K562 (cell line): ENCODE data around the gene SMARCC1. TPM values are rescaled to one million over a fixed set of nuclear protein-coding genes. Genes with fewer than 3 reads are reported as not detected.
A peak's percentile ranks its signal among the peaks of the same experiment; 100 is the strongest.

Experiments
- AFF4 ChIP-seq: sonication (generic); formaldehyde crosslinking; IDR thresholded peaks from 2 replicates; pipeline ENCODE4 v1.8.0; 2023; ENCODE audit warnings: mild to moderate bottlenecking, missing genetic modification reagents
- CBFA2T2 ChIP-seq: fragments of 450-650 bp; conservative IDR thresholded peaks from 2 replicates; pipeline ENCODE4 v1.6.1; 2017; ENCODE audit warnings: mild to moderate bottlenecking
- CCNT2 ChIP-seq: IDR thresholded peaks from 2 replicates; pipeline ENCODE4 v1.6.1; 2011; ENCODE audit warnings: borderline replicate concordance, low read depth, mild to moderate bottlenecking, moderate library complexity, mixed read lengths, low read length; ENCODE audit not compliant: insufficient read length; ENCODE audit errors: extremely low read depth
- CEBPB ChIP-seq: fragments of 450-650 bp; IDR thresholded peaks from 2 replicates; pipeline ENCODE4 v1.6.1; 2016; ENCODE audit warnings: missing genetic modification characterization, missing compliant biosample characterization
- CTBP1 ChIP-seq: fragments of 450-650 bp; IDR thresholded peaks from 2 replicates; pipeline ENCODE4 v1.6.1; 2016; ENCODE audit warnings: borderline replicate concordance
- EGR1 ChIP-seq: fragments of 450-650 bp; conservative IDR thresholded peaks from 2 replicates; pipeline ENCODE4 v1.6.1; 2017; ENCODE audit warnings: mild to moderate bottlenecking
- ETV5 ChIP-seq: sonication (generic); formaldehyde crosslinking; IDR thresholded peaks from 2 replicates; pipeline ENCODE4 v1.4.0; 2020; ENCODE audit warnings: low read depth, mild to moderate bottlenecking, missing genetic modification reagents
- FOXK2 ChIP-seq, 2 experiments: fragments of 450-650 bp; IDR thresholded peaks in 1 of 2; conservative IDR thresholded peaks in 1 of 2; 2 replicates each; pipeline ENCODE4 v1.6.1; 2016; ENCODE audit warnings: low read depth in 2 of 2, mild to moderate bottlenecking in 1 of 2
- HNRNPL ChIP-seq: fragments of 200-400 bp; formaldehyde crosslinking; IDR thresholded peaks from 2 replicates; pipeline ENCODE4 v1.6.1; 2017; ENCODE audit warnings: low read depth, mild to moderate bottlenecking, low read length
- KDM1A ChIP-seq, 2 experiments: fragments of 450-650 bp; IDR thresholded peaks; 2 replicates each; pipeline ENCODE4 v1.6.1; 2016; ENCODE audit warnings: mild to moderate bottlenecking in 2 of 2
- LEF1 ChIP-seq: fragments of 450-650 bp; IDR thresholded peaks from 2 replicates; pipeline ENCODE4 v1.6.1; 2016; ENCODE audit warnings: mild to moderate bottlenecking
- OTX1 ChIP-seq: fragments of 450-650 bp; formaldehyde crosslinking; IDR thresholded peaks from 2 replicates; pipeline ENCODE4 v1.4.0; 2022; ENCODE audit warnings: mild to moderate bottlenecking
- PKNOX1 ChIP-seq: fragments of 450-650 bp; IDR thresholded peaks from 2 replicates; pipeline ENCODE4 v1.6.1; 2016
- SIRT6 ChIP-seq: IDR thresholded peaks from one replicate; pipeline ENCODE4 v1.6.1; 2012; ENCODE audit warnings: low read depth, mild to moderate bottlenecking, control low read depth, inconsistent platforms, low read length, moderate library complexity
- SMARCA4 ChIP-seq: fragments of 450-650 bp; IDR thresholded peaks from 2 replicates; pipeline ENCODE4 v1.6.1; 2016
- SOX6 ChIP-seq: fragments of 450-650 bp; IDR thresholded peaks from 2 replicates; pipeline ENCODE4 v1.6.1; 2014; ENCODE audit warnings: mild to moderate bottlenecking
- TAF15 ChIP-seq: fragments of 200-400 bp; formaldehyde crosslinking; IDR thresholded peaks from 2 replicates; pipeline ENCODE4 v1.6.1; 2017; ENCODE audit warnings: mild to moderate bottlenecking, low read depth, low read length, moderate library complexity
- TAL1 ChIP-seq: fragments of 450-650 bp; IDR thresholded peaks from 2 replicates; pipeline ENCODE4 v1.6.1; 2016; ENCODE audit warnings: mild to moderate bottlenecking
- TEAD2 ChIP-seq: fragments of 450-650 bp; IDR thresholded peaks from 2 replicates; pipeline ENCODE4 v1.6.1; 2016; ENCODE audit warnings: missing genetic modification characterization, control low read depth, missing compliant biosample characterization
- TEAD4 ChIP-seq, 2 experiments: sonication (generic) in 1 of 2; formaldehyde crosslinking in 1 of 2; IDR thresholded peaks; 2 replicates each; pipeline versions ENCODE4 v1.6.1 to v1.8.0; 2012 to 2022; ENCODE audit warnings: borderline replicate concordance in 1 of 2, inconsistent platforms in 1 of 2, low read length in 1 of 2, mild to moderate bottlenecking in 1 of 2, missing genetic modification reagents in 1 of 2
- ZC3H11A ChIP-seq: IDR thresholded peaks from 2 replicates; pipeline ENCODE4 v1.6.1; 2012; ENCODE audit warnings: low read depth, low read length, improper control_type of control experiment
- ZC3H8 ChIP-seq: fragments of 450-650 bp; IDR thresholded peaks from 2 replicates; pipeline ENCODE4 v1.6.1; 2017
- ZEB2 ChIP-seq: fragments of 450-650 bp; IDR thresholded peaks from 2 replicates; pipeline ENCODE4 v1.6.1; 2016
- ZNF224 ChIP-seq: sonication (generic); formaldehyde crosslinking; IDR thresholded peaks from 2 replicates; pipeline ENCODE4 v1.8.0; 2022; ENCODE audit warnings: mild to moderate bottlenecking, missing genetic modification reagents
- polyA plus RNA-seq, 8 experiments: library from polyadenylated mRNA; depleted of rRNA in 4 of 8; stranded (reverse) in 5 of 8; unstranded in 3 of 8; fragments of >200 nt; fragmentation: Nextera tagmentation in 2 of 8; fragmentation: Illumina TruSeq in 1 of 8; extraction: Ambion mirVana in 2 of 8; extraction: Trizol in 1 of 8; gene quantifications; 2 replicates each; pipeline versions ENCODE4 v1.2.1 to v1.2.3, GENCODE V29; 2011 to 2014; ENCODE audit warnings: inconsistent platforms in 1 of 8, missing spikeins in 1 of 8
- total RNA-seq, 7 experiments: library from RNA; depleted of rRNA in 6 of 7; stranded (reverse); fragments of >200 nt in 6 of 7; fragmentation: Illumina TruSeq in 2 of 7; extraction: Trizol in 2 of 7; gene quantifications; 2 replicates each; pipeline versions ENCODE4 v1.2.1 to v1.2.3, GENCODE V29; 2011 to 2021; ENCODE audit warnings: low replicate concordance in 1 of 7
- TF ChIP-seq, protein P1 (sequence below): fragments of 150-350 bp; conservative IDR thresholded peaks from 2 replicates; pipeline ENCODE4 v1.6.1; 2014; ENCODE audit warnings: low read length

Gene SMARCC1
- total and polyA plus RNA-seq, 9 of the 15 experiments (the other 6 are each of a cell fraction or from before 2014, with no cell fraction given): 20.7 to 199 (median 66.0) TPM

GRCh38 chr3:47568901-47569300 is 212.8 kb downstream of the SMARCC1 start (continued):
- no peak for TF ChIP-seq AFF4 (CRISPR knock-in tag)
- peak; percentile 43; the same call in 1 of the 2 replicates for TF ChIP-seq SOX6
- TF ChIP-seq SMARCA4: peak; percentile 44; the same call in 1 of the 2 replicates
- no peak for TF ChIP-seq ZC3H8
- peak; percentile 65 for TF ChIP-seq CBFA2T2
- TF ChIP-seq, protein P1, sequence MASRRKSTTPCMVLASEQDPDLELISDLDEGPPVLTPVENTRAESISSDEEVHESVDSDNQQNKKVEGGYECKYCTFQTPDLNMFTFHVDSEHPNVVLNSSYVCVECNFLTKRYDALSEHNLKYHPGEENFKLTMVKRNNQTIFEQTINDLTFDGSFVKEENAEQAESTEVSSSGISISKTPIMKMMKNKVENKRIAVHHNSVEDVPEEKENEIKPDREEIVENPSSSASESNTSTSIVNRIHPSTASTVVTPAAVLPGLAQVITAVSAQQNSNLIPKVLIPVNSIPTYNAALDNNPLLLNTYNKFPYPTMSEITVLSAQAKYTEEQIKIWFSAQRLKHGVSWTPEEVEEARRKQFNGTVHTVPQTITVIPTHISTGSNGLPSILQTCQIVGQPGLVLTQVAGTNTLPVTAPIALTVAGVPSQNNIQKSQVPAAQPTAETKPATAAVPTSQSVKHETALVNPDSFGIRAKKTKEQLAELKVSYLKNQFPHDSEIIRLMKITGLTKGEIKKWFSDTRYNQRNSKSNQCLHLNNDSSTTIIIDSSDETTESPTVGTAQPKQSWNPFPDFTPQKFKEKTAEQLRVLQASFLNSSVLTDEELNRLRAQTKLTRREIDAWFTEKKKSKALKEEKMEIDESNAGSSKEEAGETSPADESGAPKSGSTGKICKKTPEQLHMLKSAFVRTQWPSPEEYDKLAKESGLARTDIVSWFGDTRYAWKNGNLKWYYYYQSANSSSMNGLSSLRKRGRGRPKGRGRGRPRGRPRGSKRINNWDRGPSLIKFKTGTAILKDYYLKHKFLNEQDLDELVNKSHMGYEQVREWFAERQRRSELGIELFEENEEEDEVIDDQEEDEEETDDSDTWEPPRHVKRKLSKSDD: no peak
- no peak for TF ChIP-seq ZNF224 (CRISPR knock-in tag)
- peak; percentile 64 for TF ChIP-seq CTBP1
- no peak for TF ChIP-seq CCNT2
- no peak for TF ChIP-seq EGR1
- no peak for TF ChIP-seq HNRNPL
- peak; percentile 15; the same call in 1 of the 2 replicates for TF ChIP-seq PKNOX1
- TF ChIP-seq CEBPB (tag): 0 out of 2 replicates have a peak, but pooled peaks have one; percentile 35
- TF ChIP-seq TAL1: peak; percentile 76
- no peak for TF ChIP-seq ETV5
- TF ChIP-seq TEAD4 (IDR thresholded peaks at IDR 0.05; ENCODE audit: low read length): peak; percentile 58; the same call in 1 of the 2 replicates
- no peak for TF ChIP-seq TEAD4 (CRISPR knock-in tag; IDR thresholded peaks at IDR 0.05; ENCODE audit: borderline replicate concordance)
- TF ChIP-seq TEAD2: no peak
- no peak for TF ChIP-seq FOXK2 (conservative IDR thresholded peaks at IDR 0.05 in 1 of 2, IDR thresholded peaks at IDR 0.05 in 1 of 2; ENCODE audit: low read depth in 2 of 2)
- no peak for TF ChIP-seq ZC3H11A
- no peak for TF ChIP-seq KDM1A (IDR thresholded peaks at IDR 0.05)
- TF ChIP-seq SIRT6: no peak
- TF ChIP-seq ZEB2: 0 out of 2 replicates have a peak, but pooled peaks have one; percentile 44
- peak; percentile 40; the same call in 1 of the 2 replicates for TF ChIP-seq LEF1
- no peak for TF ChIP-seq OTX1 (CRISPR knock-in tag)
- no peak for TF ChIP-seq TAF15
